ENCODE data around the gene C16orf89. TPM values are rescaled to one million over a fixed set of nuclear protein-coding genes. Genes with fewer than 3 reads are reported as not detected.
"Not testable (repeated sequence)": the region's sequence is repeated elsewhere in the genome, so short reads cannot be mapped to it uniquely, and the experiment has no call there.

The C16orf89 gene, protein sequence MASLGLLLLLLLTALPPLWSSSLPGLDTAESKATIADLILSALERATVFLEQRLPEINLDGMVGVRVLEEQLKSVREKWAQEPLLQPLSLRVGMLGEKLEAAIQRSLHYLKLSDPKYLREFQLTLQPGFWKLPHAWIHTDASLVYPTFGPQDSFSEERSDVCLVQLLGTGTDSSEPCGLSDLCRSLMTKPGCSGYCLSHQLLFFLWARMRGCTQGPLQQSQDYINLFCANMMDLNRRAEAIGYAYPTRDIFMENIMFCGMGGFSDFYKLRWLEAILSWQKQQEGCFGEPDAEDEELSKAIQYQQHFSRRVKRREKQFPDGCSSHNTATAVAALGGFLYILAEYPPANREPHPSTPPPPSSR
- total RNA-seq (2013) = not detected
- polyA plus RNA-seq (not detected), polyA minus RNA-seq (not detected in 2 replicates), total RNA-seq (0 to 0.58 (median 0) reads per million in 11 experiments)

DNA sequence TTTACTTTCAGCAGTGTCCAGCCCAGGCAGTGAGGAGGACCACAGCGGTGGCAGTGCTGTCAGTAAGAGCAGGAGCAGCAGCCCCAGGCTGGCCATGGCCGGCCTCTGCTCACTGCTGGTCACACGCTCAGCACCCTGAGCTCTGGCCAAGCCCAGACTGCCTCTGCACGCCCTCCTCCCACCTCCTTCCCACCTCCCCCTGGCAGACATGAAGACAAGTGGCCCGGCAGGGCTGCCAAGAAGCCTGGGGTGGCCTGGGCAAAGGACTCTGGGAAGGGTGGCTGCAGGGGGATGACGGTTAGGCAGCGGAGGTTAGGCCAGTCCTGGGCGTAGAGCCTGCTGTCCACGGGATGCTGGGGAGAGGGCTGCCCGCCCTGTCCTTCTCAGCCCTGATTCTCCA, at the start of gene C16orf89:
Gene C16orf89, minus strand, starts transcription at position 144 of the 400 bp plus-strand sequence. Its CDS starts 48 bp downstream, at position 96.
- intact Hi-C loops (cut with micrococcal nuclease) = no loop called here
- H3K4me3 Mint-ChIP-seq = no peak within 1 kb of the TSS
- H3K27ac Mint-ChIP-seq = peak within 1 kb of the TSS in 1 of 7 donors; percentile 18
- H3K9ac ChIP-seq (ENCODE audit: insufficient read depth, low read length, poor library complexity, severe bottlenecking) = no peak within 1 kb of the TSS
- TF ChIP-seq, protein P1, sequence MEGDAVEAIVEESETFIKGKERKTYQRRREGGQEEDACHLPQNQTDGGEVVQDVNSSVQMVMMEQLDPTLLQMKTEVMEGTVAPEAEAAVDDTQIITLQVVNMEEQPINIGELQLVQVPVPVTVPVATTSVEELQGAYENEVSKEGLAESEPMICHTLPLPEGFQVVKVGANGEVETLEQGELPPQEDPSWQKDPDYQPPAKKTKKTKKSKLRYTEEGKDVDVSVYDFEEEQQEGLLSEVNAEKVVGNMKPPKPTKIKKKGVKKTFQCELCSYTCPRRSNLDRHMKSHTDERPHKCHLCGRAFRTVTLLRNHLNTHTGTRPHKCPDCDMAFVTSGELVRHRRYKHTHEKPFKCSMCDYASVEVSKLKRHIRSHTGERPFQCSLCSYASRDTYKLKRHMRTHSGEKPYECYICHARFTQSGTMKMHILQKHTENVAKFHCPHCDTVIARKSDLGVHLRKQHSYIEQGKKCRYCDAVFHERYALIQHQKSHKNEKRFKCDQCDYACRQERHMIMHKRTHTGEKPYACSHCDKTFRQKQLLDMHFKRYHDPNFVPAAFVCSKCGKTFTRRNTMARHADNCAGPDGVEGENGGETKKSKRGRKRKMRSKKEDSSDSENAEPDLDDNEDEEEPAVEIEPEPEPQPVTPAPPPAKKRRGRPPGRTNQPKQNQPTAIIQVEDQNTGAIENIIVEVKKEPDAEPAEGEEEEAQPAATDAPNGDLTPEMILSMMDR (IDR thresholded peaks at IDR 0.05) = no peak
- no peaks in the 10 kb centered on the region for H3K27me3 ChIP-seq (ENCODE audit: control insufficient read depth in 2 of 2, insufficient read depth in 2 of 2, low read length in 2 of 2)
- H3K9me3 ChIP-seq (replicated peaks in 1 of 2; ENCODE audit: control insufficient read depth in 1 of 2, insufficient read depth in 1 of 2, low read length in 2 of 2) = no peaks in the 10 kb centered on the region
- peaks cover 0 to 3% (median 0%) of the 10 kb centered on the region in 7 donors for H3K9me3 Mint-ChIP-seq
- no peaks in the 10 kb centered on the region for H3K36me3 ChIP-seq (replicated peaks in 1 of 2; ENCODE audit: control insufficient read depth in 1 of 2, insufficient read depth in 2 of 2, low read length in 2 of 2)
- peak within 1 kb of the TSS; percentile 29 for H2AFZ ChIP-seq (ENCODE audit: insufficient read depth, low read depth, low read length, poor library complexity, severe bottlenecking)
- no peak within 1 kb of the TSS for H3K27ac ChIP-seq (ENCODE audit: low read depth in 1 of 2, low read length in 2 of 2)
- H4K20me1 ChIP-seq (ENCODE audit: insufficient read depth, low read length) = no peaks in the 10 kb centered on the region
- 95% methylated on average over 5 of the region's 10 CpGs for WGBS (ENCODE audit: insufficient coverage)
- H3K4me1 ChIP-seq (ENCODE audit: control insufficient read depth in 1 of 2, insufficient read depth in 2 of 2, low read length in 2 of 2) = no peaks in the 10 kb centered on the region
- H3K27me3 Mint-ChIP-seq (ENCODE audit: low read depth in 3 of 3) = peaks cover 2 to 12% (median 8%) of the 10 kb centered on the region in 3 donors
- DNase-seq = no peak
- no peaks in the 10 kb centered on the region for H3K79me2 ChIP-seq (ENCODE audit: insufficient read depth, low read length)
- no peak within 1 kb of the TSS for H3K4me2 ChIP-seq (replicated peaks; ENCODE audit: extremely low read depth, low read length, poor library complexity, severe bottlenecking)
- H3K4me3 ChIP-seq (replicated peaks in 1 of 3; ENCODE audit: low read depth in 2 of 3, low read length in 3 of 3) = no peak within 1 kb of the TSS
- no peaks in the 10 kb centered on the region for H3K36me3 Mint-ChIP-seq
- H3K4me1 Mint-ChIP-seq = peaks cover 3% of the 10 kb centered on the region

DNA sequence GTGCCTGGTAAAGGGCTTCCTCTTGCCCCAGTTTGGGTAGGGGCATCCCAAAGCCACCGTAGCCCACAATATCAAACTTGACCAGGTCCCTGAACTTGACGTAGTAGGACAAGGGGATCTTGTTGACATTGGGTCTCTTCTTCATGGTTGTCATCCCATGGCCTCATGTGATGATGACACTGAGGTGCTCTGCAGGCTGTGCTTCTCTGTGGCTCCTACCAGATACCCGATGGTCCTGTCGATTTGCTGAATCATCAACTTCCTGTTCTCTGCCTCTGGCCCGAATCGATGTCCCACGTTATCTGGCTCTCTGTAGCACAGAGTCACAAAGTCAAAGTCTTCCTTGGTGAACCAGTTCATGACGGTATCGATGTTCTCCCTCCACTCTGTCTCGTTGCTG, 45.2 kb upstream of the C16orf89 start:
- H3K4me3 ChIP-seq (replicated peaks in 1 of 3; ENCODE audit: low read depth in 2 of 3, low read length in 3 of 3); H3K4me2 ChIP-seq (replicated peaks; ENCODE audit: extremely low read depth, low read length, poor library complexity, severe bottlenecking); H3K4me3 Mint-ChIP-seq; H3K27ac Mint-ChIP-seq; H3K27ac ChIP-seq (ENCODE audit: low read depth in 1 of 2, low read length in 2 of 2); H3K27me3 ChIP-seq (ENCODE audit: control insufficient read depth in 2 of 2, insufficient read depth in 2 of 2, low read length in 2 of 2); H3K36me3 Mint-ChIP-seq; DNase-seq; H4K20me1 ChIP-seq (ENCODE audit: insufficient read depth, low read length); H2AFZ ChIP-seq (ENCODE audit: insufficient read depth, low read depth, low read length, poor library complexity, severe bottlenecking); H3K9me3 Mint-ChIP-seq; H3K4me1 Mint-ChIP-seq; H3K9ac ChIP-seq (ENCODE audit: insufficient read depth, low read length, poor library complexity, severe bottlenecking); H3K79me2 ChIP-seq (ENCODE audit: insufficient read depth, low read length); H3K9me3 ChIP-seq (replicated peaks in 1 of 2; ENCODE audit: control insufficient read depth in 1 of 2, insufficient read depth in 1 of 2, low read length in 2 of 2); H3K36me3 ChIP-seq (replicated peaks in 1 of 2; ENCODE audit: control insufficient read depth in 1 of 2, insufficient read depth in 2 of 2, low read length in 2 of 2); H3K4me1 ChIP-seq (ENCODE audit: control insufficient read depth in 1 of 2, insufficient read depth in 2 of 2, low read length in 2 of 2); intact Hi-C loops (cut with micrococcal nuclease): not testable (repeated sequence)
- WGBS (ENCODE audit: insufficient coverage) = 94% methylated on average over 2 of the region's 10 CpGs
- peaks cover 14 to 35% (median 20%) of the 10 kb centered on the region in 3 donors for H3K27me3 Mint-ChIP-seq (ENCODE audit: low read depth in 3 of 3)

Data from CD14-positive monocyte (primary cell).